ENCODE data around the gene HAPLN3. TPM values are rescaled to one million over a fixed set of nuclear protein-coding genes. Genes with fewer than 3 reads are reported as not detected.

The HAPLN3 gene
- total RNA-seq, 1 donor from 2014 or later = 78.2 TPM

DNA sequence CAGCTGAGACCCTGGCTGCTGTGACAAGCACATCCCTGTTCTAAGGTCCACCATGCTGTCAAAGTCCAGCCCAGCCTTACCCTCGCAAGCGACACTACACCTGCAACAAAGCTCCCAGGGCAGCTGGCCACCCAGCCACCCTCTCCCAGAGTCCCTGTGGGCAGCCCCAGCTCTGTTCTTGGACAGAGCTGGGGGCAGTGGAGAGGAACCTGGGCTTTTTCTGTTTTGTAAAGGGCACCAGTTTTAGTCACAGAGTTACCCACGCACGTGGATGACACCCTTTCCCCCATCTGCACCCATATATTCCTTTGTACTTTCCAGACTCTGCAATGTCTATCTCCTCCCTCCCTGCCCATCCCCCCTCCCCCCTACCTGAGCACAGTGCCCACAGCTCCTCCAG is 53.2 kb downstream of the HAPLN3 start:
- TF ChIP-seq, protein P1, sequence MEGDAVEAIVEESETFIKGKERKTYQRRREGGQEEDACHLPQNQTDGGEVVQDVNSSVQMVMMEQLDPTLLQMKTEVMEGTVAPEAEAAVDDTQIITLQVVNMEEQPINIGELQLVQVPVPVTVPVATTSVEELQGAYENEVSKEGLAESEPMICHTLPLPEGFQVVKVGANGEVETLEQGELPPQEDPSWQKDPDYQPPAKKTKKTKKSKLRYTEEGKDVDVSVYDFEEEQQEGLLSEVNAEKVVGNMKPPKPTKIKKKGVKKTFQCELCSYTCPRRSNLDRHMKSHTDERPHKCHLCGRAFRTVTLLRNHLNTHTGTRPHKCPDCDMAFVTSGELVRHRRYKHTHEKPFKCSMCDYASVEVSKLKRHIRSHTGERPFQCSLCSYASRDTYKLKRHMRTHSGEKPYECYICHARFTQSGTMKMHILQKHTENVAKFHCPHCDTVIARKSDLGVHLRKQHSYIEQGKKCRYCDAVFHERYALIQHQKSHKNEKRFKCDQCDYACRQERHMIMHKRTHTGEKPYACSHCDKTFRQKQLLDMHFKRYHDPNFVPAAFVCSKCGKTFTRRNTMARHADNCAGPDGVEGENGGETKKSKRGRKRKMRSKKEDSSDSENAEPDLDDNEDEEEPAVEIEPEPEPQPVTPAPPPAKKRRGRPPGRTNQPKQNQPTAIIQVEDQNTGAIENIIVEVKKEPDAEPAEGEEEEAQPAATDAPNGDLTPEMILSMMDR (IDR thresholded peaks at IDR 0.05) = no peak
- Mint-ChIP-seq H3K4me1 (ENCODE audit: low read depth) (no peaks in the 10 kb centered on the region), H3K27ac (ENCODE audit: unreplicated experiment) (no peak overlapping the region), H3K36me3 (ENCODE audit: low read depth) (peaks cover 24% of the 10 kb centered on the region), H3K9me3 (ENCODE audit: low read depth) (no peaks in the 10 kb centered on the region), H3K4me3 (ENCODE audit: unreplicated experiment) (no peak overlapping the region), H3K27me3 (ENCODE audit: low read depth) (no peaks in the 10 kb centered on the region)
- DNase-seq (ENCODE audit: low spot score) = no peak

DNA sequence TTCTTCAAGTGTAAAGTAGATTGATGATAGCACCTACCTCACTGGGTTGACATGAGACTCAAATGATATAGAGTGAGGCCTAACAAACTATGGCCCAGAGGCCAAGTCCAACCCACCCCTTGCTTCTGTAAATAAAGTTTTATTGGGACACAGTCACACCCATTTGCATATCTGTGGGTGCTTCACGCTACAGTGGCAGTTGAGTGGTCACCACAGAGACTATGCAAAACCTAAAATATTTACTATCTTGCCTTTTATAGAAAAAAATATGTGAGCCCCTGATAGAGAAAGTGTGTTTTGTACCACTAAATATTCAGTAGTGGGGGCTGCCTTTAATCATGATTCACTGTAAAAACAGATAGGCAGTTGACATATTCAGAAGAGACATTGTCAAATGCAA is 54.1 kb downstream of the HAPLN3 start:
- Mint-ChIP-seq H3K27me3 (ENCODE audit: low read depth) (no peaks in the 10 kb centered on the region), H3K4me3 (ENCODE audit: unreplicated experiment) (no peak overlapping the region), H3K27ac (ENCODE audit: unreplicated experiment) (no peak overlapping the region), H3K9me3 (ENCODE audit: low read depth) (no peaks in the 10 kb centered on the region), H3K36me3 (ENCODE audit: low read depth) (peaks cover 20% of the 10 kb centered on the region), H3K4me1 (ENCODE audit: low read depth) (no peaks in the 10 kb centered on the region)
- DNase-seq (ENCODE audit: low spot score) = no peak
- TF ChIP-seq, protein P1 (IDR thresholded peaks at IDR 0.05) = no peak

GRCh38 chr15:88839961-88840360 is 55.4 kb downstream of the HAPLN3 start:
- Mint-ChIP-seq H3K4me3 (ENCODE audit: unreplicated experiment) (no peak overlapping the region), H3K36me3 (ENCODE audit: low read depth) (peaks cover 18% of the 10 kb centered on the region), H3K4me1 (ENCODE audit: low read depth) (peaks cover 12% of the 10 kb centered on the region), H3K9me3 (ENCODE audit: low read depth) (no peaks in the 10 kb centered on the region), H3K27me3 (ENCODE audit: low read depth) (no peaks in the 10 kb centered on the region), H3K27ac (ENCODE audit: unreplicated experiment) (no peak overlapping the region)
- TF ChIP-seq, protein P1 (IDR thresholded peaks at IDR 0.05) = no peak
- DNase-seq (ENCODE audit: low spot score) = no peak

GRCh38 chr15:88839146-88839545 is 56.2 kb downstream of the HAPLN3 start:
- Mint-ChIP-seq H3K27me3 (ENCODE audit: low read depth) (no peaks in the 10 kb centered on the region), H3K9me3 (ENCODE audit: low read depth) (no peaks in the 10 kb centered on the region), H3K4me3 (ENCODE audit: unreplicated experiment) (no peak overlapping the region), H3K4me1 (ENCODE audit: low read depth) (peaks cover 17% of the 10 kb centered on the region), H3K27ac (ENCODE audit: unreplicated experiment) (no peak overlapping the region), H3K36me3 (ENCODE audit: low read depth) (peaks cover 14% of the 10 kb centered on the region)
- TF ChIP-seq, protein P1 (IDR thresholded peaks at IDR 0.05) = no peak
- no peak for DNase-seq (ENCODE audit: low spot score)

- DNase-seq (ENCODE audit: low spot score) = no peak
- no peaks in the 10 kb centered on the region for H3K9me3 Mint-ChIP-seq (ENCODE audit: low read depth)
These were observed 56.7 kb downstream of the HAPLN3 start for GRCh38 chr15:88838667-88839066.

More at GRCh38 chr15:88838667-88839066, 56.7 kb downstream of the HAPLN3 start:
- TF ChIP-seq, protein P1 (IDR thresholded peaks at IDR 0.05) = no peak
- Mint-ChIP-seq H3K4me3 (ENCODE audit: unreplicated experiment) (no peak overlapping the region), H3K27ac (ENCODE audit: unreplicated experiment) (no peak overlapping the region), H3K36me3 (ENCODE audit: low read depth) (peaks cover 13% of the 10 kb centered on the region), H3K27me3 (ENCODE audit: low read depth) (no peaks in the 10 kb centered on the region), H3K4me1 (ENCODE audit: low read depth) (peaks cover 21% of the 10 kb centered on the region)
